HG03442 (cell line): ENCODE data around the gene ANXA2.

Source experiments
- ATAC-seq: cut with Tn5 transposase; IDR thresholded peaks from one replicate; pipeline ENCODE4 v1.9.1; 2021; ENCODE audit warnings: mild to moderate bottlenecking, moderate library complexity; ENCODE audit not compliant: unreplicated experiment

The ANXA2 gene

GRCh38 chr15:60315878-60316277 is 81.9 kb downstream of the ANXA2 start:
- no peak for ATAC-seq

GRCh38 chr15:60313906-60314305 is 83.9 kb downstream of the ANXA2 start:
- no peak for ATAC-seq

DNA sequence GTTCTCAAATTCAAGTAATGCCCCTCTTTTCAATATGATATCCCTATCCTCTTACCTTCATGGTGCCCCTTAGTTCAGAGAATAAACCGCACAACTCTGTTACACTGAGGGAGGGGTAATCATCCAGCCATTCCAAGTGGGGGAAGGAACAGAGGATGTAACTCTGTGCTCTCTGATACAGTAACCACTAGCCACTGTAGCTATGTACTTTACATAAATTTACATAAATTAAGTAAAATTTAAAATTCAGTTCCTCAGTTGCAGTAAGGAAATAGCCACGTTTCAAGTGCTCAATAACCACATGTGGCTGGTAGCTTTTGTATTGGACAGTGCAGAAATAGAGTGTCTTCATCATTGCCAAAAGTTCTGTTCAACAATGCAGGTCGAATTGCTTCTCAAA is 90.8 kb downstream of the ANXA2 start:
- ATAC-seq, result no peak

DNA sequence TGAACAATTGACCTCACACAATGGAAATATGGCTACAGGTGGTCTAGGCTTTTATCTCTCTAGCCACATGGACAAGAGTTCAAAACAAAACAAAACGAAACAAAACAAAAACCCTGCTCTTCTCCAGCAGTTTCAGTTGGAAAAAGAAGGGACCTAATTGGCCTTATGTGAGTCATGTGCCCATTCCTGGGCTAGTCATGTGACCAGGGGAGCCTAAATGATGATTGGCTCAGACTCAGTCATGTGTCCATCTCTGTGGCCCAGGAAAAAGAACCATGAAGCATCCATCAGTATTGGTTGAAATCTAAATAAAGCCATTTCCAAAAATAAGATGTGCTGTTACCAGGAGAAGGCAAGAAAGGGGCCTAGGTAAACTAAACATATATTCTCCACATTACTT is 96.8 kb downstream of the ANXA2 start:
- ATAC-seq, result no peak

- no peak for ATAC-seq
Measured at GRCh38 chr15:60299452-60300047, 98.2 kb downstream of the ANXA2 start.
